Activated CD4-positive, CD25-positive, alpha-beta regulatory T cell treated with anti-CD3 and anti-CD28 coated beads, Interleukin-2, amount 50 U/mL, for 16 hours (primary cell): Measurements from ENCODE around the gene JARID2.
"Not testable (repeated sequence)": the region's sequence is repeated elsewhere in the genome, so short reads cannot be mapped to it uniquely, and the experiment has no call there.

Experiments
- DNase-seq: peaks from one replicate; pipeline ENCODE4 v3.0.0-alpha.2; 2020; ENCODE audit warnings: low read depth, low spot score

Gene JARID2

GRCh38 chr6:15399641-15400470 lies 154.0 kb downstream of the JARID2 start:
- no peak for DNase-seq

GRCh38 chr6:15400572-15401004 lies 154.7 kb downstream of the JARID2 start:
- DNase-seq, result no peak

- no peak for DNase-seq
Measured at GRCh38 chr6:15401120-15401519, 155.3 kb downstream of the JARID2 start.

- no peak for DNase-seq
Measured at GRCh38 chr6:15401769-15402250, 155.9 kb downstream of the JARID2 start.

GRCh38 chr6:15402406-15403045 lies 156.7 kb downstream of the JARID2 start:
- no peak for DNase-seq

GRCh38 chr6:15403094-15403755 lies 157.4 kb downstream of the JARID2 start:
- DNase-seq, result no peak

GRCh38 chr6:15404685-15404980 lies 158.8 kb downstream of the JARID2 start:
- no peak for DNase-seq

- DNase-seq, result no peak
Measured at GRCh38 chr6:15405129-15406068, 159.5 kb downstream of the JARID2 start.

- no peak for DNase-seq
Measured at GRCh38 chr6:15406452-15406851, 160.6 kb downstream of the JARID2 start.

- no peak for DNase-seq
Measured at GRCh38 chr6:15408008-15408407, 162.1 kb downstream of the JARID2 start.

GRCh38 chr6:15408758-15409157 lies 162.9 kb downstream of the JARID2 start:
- no peak for DNase-seq

GRCh38 chr6:15409301-15410125 lies 163.6 kb downstream of the JARID2 start:
- no peak for DNase-seq

- no peak for DNase-seq
Measured at GRCh38 chr6:15410126-15410391, 164.2 kb downstream of the JARID2 start.

- DNase-seq, result no peak
Measured at GRCh38 chr6:15410752-15411151, 164.9 kb downstream of the JARID2 start.

GRCh38 chr6:15411766-15412165 lies 165.9 kb downstream of the JARID2 start:
- DNase-seq, result no peak

GRCh38 chr6:15412767-15413166 lies 166.9 kb downstream of the JARID2 start:
- DNase-seq, result no peak

GRCh38 chr6:15413466-15414234 lies 167.8 kb downstream of the JARID2 start:
- no peak for DNase-seq

GRCh38 chr6:15414235-15414612 lies 168.4 kb downstream of the JARID2 start:
- DNase-seq, result no peak

- not testable (repeated sequence) for DNase-seq
Measured at GRCh38 chr6:15415622-15416021, 169.8 kb downstream of the JARID2 start.

- DNase-seq, result no peak
Measured at GRCh38 chr6:15416932-15417509, 171.2 kb downstream of the JARID2 start.
